Heart right ventricle (tissue), 16 donors: Measurements from ENCODE around the gene TTLL11. TPM values are rescaled to one million over a fixed set of nuclear protein-coding genes. Genes with fewer than 3 reads are reported as not detected.

Experiments used
- ATAC-seq, 8 donors: fragments of 200-7000 bp; cut with Tn5 transposase; one replicate each; pipeline ENCODE4 v1.9.1; 2020; ENCODE audit warnings: mild to moderate bottlenecking in 8 of 8, moderate library complexity in 8 of 8, moderate number of reproducible peaks in 1 of 8
- DNase-seq, 2 donors: peaks; one replicate each; pipeline ENCODE4 v3.0.0-alpha.2; 2020
- H3K27ac ChIP-seq, 10 donors: fragments of 200-600 bp; sonication (generic) in 2 of 10; one replicate each; pipeline versions ENCODE4 v1.5.0 to v1.8.0; 2020 to 2022; ENCODE audit warnings: mild to moderate bottlenecking in 3 of 10
- H3K27me3 ChIP-seq, 7 donors: fragments of 200-600 bp; one replicate each; pipeline ENCODE4 v1.8.0; 2021 to 2022; ENCODE audit warnings: mild to moderate bottlenecking in 2 of 7
- H3K36me3 ChIP-seq, 9 donors: fragments of 200-600 bp; sonication (generic) in 1 of 9; one replicate each; pipeline versions ENCODE4 v1.5.0 to v1.8.0; 2020 to 2022; ENCODE audit warnings: mild to moderate bottlenecking in 2 of 9
- H3K4me1 ChIP-seq, 9 donors: fragments of 200-600 bp; sonication (generic) in 1 of 9; one replicate each; pipeline versions ENCODE4 v1.5.0 to v1.8.0; 2020 to 2022; ENCODE audit warnings: mild to moderate bottlenecking in 4 of 9
- H3K4me3 ChIP-seq, 10 donors: fragments of 200-600 bp; sonication (generic) in 2 of 10; one replicate each; pipeline versions ENCODE4 v1.5.0 to v1.8.0; 2020 to 2022; ENCODE audit warnings: mild to moderate bottlenecking in 7 of 10, moderate library complexity in 2 of 10
- H3K9me3 ChIP-seq, 11 donors: fragments of 200-600 bp in 10 of 11; sonication (generic) in 2 of 11; one replicate each; pipeline versions ENCODE4 v1.5.0 to v1.8.0; 2013 to 2022; ENCODE audit warnings: mild to moderate bottlenecking in 2 of 11, control low read depth in 1 of 11, moderate library complexity in 1 of 11
- CTCF ChIP-seq, 9 donors: fragments of 200-600 bp; sonication (generic) in 2 of 9; IDR thresholded peaks; one replicate each; pipeline versions ENCODE4 v1.5.0 to v1.8.0; 2021 to 2022; ENCODE audit warnings: antibody characterized with exemption in 9 of 9, mild to moderate bottlenecking in 5 of 9, moderate library complexity in 1 of 9
- WGBS, 2 donors: extraction: QIAGEN DNeasy Blood & Tissue Kit; methylation state at CpG; one replicate each; pipeline ENCODE4 v1.1.7; 2013; ENCODE audit warnings: inconsistent platforms in 1 of 2; 5-methylcytosine and 5-hydroxymethylcytosine counted together
- intact Hi-C, 10 donors: fragments of 100-400 bp; cut with DNase I; formaldehyde crosslinking; loops; one replicate each; pipeline versions ENCODE4 v1.11.1 to v1.14.2; 2022
- polyA plus RNA-seq, 2 donors: library from polyadenylated mRNA; stranded (reverse); fragments of 200-250 nt; gene quantifications; one replicate each; pipeline ENCODE4 v1.2.3, GENCODE V29; 2013
- total RNA-seq, 10 donors: library from RNA; stranded (reverse); fragmentation: NEBNext Ultra II Directional in 3 of 10; extraction: Animal tissue kit (Norgen Biotek cat#: 25700) in 3 of 10; gene quantifications; one replicate each; pipeline versions ENCODE4 v1.2.1 to v1.2.4, GENCODE V29; 2021 to 2023
- donor health status: Arrhythmogenic right ventricular cardiomyopathy.
- donor health status: ischemic (EF 13 %, LVEDD 7.1; RV severe dilation, severe dysfunction).
- donor health status: healthy with polysubstance abuse.
- donor health status: DM: no; HTN: yes; CAD: no.
- donor health status: DM: no; HTN: no; CAD: no.
- donor health status: ischemic (EF 25% LVEDD 6.9; RV normal size, moderate dysfunction).
- donor health status: ischemic (EF 25% LVEDD 5.7; RV mildly dilated, moderate dysfunction).
- donor health status: healthy.
- donor health status: DM: yes; HTN: yes; CAD: no.
- donor health status: Ischemic cardiomyopathy.
- donor health status: ischemic (EF 35%, LVEDD 5.7; RV mildly dilated, moderate dysfunction).
- donor health status: nonischemic (EF 11% LVEDD 7.7; RV severe dilation, severe dysfunction).
- donor health status: DM: yes; HTN: yes; CAD: no.
- donor health status: PGD.
- donor health status: ischemic (EF 29% LVEDD 5.4; RV normal size, mild dysfunction).
- donor health status: nonischemic (EF 23%, LVEDD 6.1; RV moderate dilation, normal function).

The TTLL11 gene
- total and polyA plus RNA-seq, 12 donors = 2.6 to 8.7 (median 5.8) TPM

- H3K27me3 ChIP-seq = no peaks in the 10 kb centered on the region
- H3K4me1 ChIP-seq = peaks cover 0 to 21% (median 5%) of the 10 kb centered on the region in 9 donors
- ATAC-seq (no peak), DNase-seq (no peak)
- H3K36me3 ChIP-seq = no peaks in the 10 kb centered on the region
- H3K27ac ChIP-seq = no peak overlapping the region
- 90 to 94% methylated on average over 20 of the region's 20 CpGs for WGBS, 2 donors
- TF ChIP-seq CTCF (IDR thresholded peaks at IDR 0.05) = no peak
- H3K4me3 ChIP-seq = no peak overlapping the region
- intact Hi-C loops = loop anchor here in 1 of 10 donors (5.0 kb wide), 1 partner anchor 91 kb away; no protein-coding TSS in a partner anchor
- peaks cover 0 to 20% (median 5%) of the 10 kb centered on the region in 11 donors for H3K9me3 ChIP-seq
Measured at GRCh38 chr9:121840838-121841760, 252.0 kb downstream of the TTLL11 start.

GRCh38 chr9:121839726-121840500 is 253.2 kb downstream of the TTLL11 start:
- DNase-seq (no peak), ATAC-seq (no peak)
- Histone ChIP-seq H3K27ac (no peak overlapping the region), H3K4me3 (no peak overlapping the region), H3K36me3 (no peaks in the 10 kb centered on the region), H3K27me3 (no peaks in the 10 kb centered on the region), H3K9me3 (peaks cover 0 to 9% (median 5%) of the 10 kb centered on the region in 11 donors), H3K4me1 (peaks cover 0 to 21% (median 5%) of the 10 kb centered on the region in 9 donors)
- intact Hi-C loops = loop anchor here in 2 of 10 donors (5.0 kb wide), 2 partner anchors 43 to 92 kb away; no protein-coding TSS in a partner anchor
- 91 to 93% methylated on average over 16 of the region's 16 CpGs for WGBS, 2 donors
- no peak for TF ChIP-seq CTCF (IDR thresholded peaks at IDR 0.05)

GRCh38 chr9:121838746-121839669 is 254.1 kb downstream of the TTLL11 start:
- no peaks in the 10 kb centered on the region for H3K36me3 ChIP-seq
- DNase-seq = no peak
- TF ChIP-seq CTCF (IDR thresholded peaks at IDR 0.05) = no peak
- H3K27me3 ChIP-seq = no peaks in the 10 kb centered on the region
- peaks cover 0 to 18% (median 5%) of the 10 kb centered on the region in 9 donors for H3K4me1 ChIP-seq
- intact Hi-C loops = loop anchor here in 1 of 10 donors (5.0 kb wide), 1 partner anchor 42 kb away; no protein-coding TSS in a partner anchor
- H3K4me3 ChIP-seq = no peak overlapping the region
- WGBS, 2 donors = 91 to 94% methylated on average over 22 to 23 of the region's 23 CpGs
- H3K27ac ChIP-seq = no peak overlapping the region
- no peak for ATAC-seq
- H3K9me3 ChIP-seq = peaks cover 0 to under 1% (median 0%) of the 10 kb centered on the region in 11 donors
